KBM-7 (cell line): Measurements from ENCODE around the gene XXYLT1.
A peak's percentile ranks its signal among the peaks of the same experiment; 100 is the strongest.
"Not testable (repeated sequence)": the region's sequence is repeated elsewhere in the genome, so short reads cannot be mapped to it uniquely, and the experiment has no call there.

Source experiments
- DNase-seq: peaks from one replicate; pipeline ENCODE4 v3.0.0-alpha.2; 2015
- in situ Hi-C: fragments of 300-500 bp; cut with MboI; formaldehyde crosslinking; loops from 2 replicates; pipeline ENCODE4 v1.14.3; 2020; ENCODE audit warnings: low sequenced_read_pairs, low pct_unique_long_range_greater_than_20kb, mixed read lengths

The XXYLT1 gene

DNA sequence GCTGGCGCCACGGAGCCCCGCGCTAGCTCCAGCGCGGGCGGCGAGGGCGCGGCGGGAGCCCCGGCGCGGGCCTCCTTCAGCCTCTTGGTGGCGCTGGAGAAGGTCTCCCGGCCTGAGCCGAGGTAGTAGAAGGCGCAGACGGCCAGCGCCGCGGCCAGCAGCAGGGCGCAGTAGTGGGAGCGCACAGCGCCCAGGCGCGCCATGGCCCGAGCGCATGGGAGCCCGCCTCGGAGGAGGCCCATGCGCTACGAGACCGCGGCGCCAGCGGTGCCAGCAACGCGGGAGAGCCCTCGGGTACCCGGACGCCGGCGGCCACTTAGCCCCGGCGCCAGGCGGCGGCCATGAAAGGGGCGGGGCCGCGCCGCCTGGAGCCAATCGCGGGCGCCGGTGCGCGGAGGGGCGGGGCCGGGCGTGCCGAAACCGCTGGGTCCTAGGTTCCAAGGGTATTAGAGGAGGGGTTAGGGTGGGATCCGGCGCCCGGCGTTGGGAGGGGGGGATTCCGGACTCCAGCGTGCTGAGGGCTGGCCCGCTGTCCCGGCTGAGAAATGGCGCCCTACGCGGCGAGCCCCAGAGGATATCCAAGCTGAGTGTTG lies at the start of gene XXYLT1:
Gene XXYLT1, minus strand, starts transcription at position 343 of the 593 bp plus-strand sequence. Its CDS starts 101 bp downstream, at position 242.
- peak; percentile 91 for DNase-seq
- in situ Hi-C loops, result no loop called here

DNA sequence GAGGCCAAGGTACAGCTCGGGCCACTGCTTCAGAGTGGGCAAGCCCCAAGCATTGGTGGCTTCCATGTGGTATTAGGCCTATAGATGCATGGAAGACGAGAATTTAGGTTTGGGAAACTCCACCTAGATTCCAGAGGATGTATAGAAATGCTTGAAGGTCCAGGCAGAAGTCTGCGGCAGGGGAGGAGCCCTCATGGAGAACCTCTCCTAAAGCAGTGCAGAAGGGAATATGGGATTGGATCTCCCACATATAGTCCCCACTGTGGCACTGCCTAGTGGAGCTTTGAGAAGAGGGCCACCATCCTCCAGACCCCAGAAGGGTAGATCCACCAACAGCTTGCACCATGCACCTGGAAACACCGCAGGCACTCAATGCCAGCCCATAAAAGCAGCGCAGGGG lies 48.1 kb upstream of the XXYLT1 start:
- DNase-seq, result no peak
- in situ Hi-C loops, result no loop called here

- in situ Hi-C loops, result no loop called here
Measured at GRCh38 chr3:195312714-195313113, 41.8 kb upstream of the XXYLT1 start.

GRCh38 chr3:195307711-195308110 lies 36.8 kb upstream of the XXYLT1 start:
- DNase-seq, result no peak
- in situ Hi-C loops, result no loop called here

More at GRCh38 chr3:195312714-195313113, 41.8 kb upstream of the XXYLT1 start:
- DNase-seq, result no peak

DNA sequence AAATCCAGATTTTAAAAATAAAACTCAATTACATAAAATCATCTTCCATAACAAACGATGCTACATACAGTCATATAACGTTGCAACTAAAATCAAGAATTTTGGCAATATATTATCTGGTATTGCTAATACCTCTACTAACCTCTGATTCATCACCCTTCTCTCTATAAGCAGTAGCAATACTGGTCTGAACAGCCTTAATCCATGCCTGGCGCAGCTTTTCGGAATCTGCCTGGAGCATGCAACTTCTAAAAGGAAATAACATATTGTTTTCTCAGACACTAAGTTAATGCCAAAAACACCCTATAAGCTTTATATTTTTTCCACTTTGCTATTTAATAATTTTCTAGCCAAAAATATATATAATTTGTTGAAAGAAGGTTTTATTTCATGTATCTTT lies 35.4 kb upstream of the XXYLT1 start:
- in situ Hi-C loops, result no loop called here
- DNase-seq, result no peak

DNA sequence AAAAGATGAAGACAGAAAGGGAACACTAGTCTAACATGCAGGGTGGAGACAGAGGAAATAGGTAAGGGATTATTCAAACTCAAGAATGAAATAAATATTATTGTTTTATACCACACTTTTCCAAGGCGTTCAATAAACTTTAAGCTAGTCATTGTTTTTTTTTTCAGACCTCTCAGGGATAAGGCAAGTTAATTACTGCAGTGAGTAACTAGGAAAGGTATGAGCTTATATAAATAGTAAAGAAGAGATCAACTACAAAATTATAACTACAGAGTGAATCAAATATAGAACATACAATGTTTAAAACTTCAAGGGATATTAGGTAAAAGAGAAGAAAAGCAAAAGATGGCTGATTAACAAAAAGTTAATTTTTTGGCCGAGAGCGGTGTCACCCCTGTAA lies 31.5 kb upstream of the XXYLT1 start:
- DNase-seq, result no peak
- in situ Hi-C loops, result no loop called here

GRCh38 chr3:195297446-195297845 lies 26.5 kb upstream of the XXYLT1 start:
- no peak for DNase-seq
- in situ Hi-C loops, result no loop called here

DNA sequence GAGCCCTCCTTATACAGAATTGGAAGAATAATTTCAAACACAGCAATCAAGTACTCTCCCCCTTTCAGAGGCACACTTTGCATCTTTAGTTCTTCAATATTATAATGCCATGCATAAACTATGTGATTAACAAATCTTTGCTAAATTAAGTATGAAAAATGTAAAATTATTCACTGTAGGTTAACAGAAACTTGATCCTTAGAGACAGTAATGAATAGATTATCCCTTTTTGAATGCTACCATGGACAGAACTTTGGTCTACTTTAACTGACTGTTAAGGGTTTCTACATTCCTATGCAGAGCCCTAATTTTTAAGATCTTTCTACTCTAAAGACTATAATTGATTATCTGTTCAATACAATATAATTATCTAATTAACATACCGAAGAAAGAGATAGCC lies 25.7 kb upstream of the XXYLT1 start:
- no peak for DNase-seq
- in situ Hi-C loops, result no loop called here

GRCh38 chr3:195291121-195291520 lies 20.2 kb upstream of the XXYLT1 start:
- in situ Hi-C loops, result no loop called here
- DNase-seq, result no peak

GRCh38 chr3:195290643-195291042 lies 19.7 kb upstream of the XXYLT1 start:
- in situ Hi-C loops, DNase-seq: not testable (repeated sequence)

- DNase-seq, result no peak
- in situ Hi-C loops, result no loop called here
Measured at GRCh38 chr3:195286115-195286872, 15.3 kb upstream of the XXYLT1 start.

- in situ Hi-C loops, result no loop called here
- no peak for DNase-seq
Measured at GRCh38 chr3:195285372-195285771, 14.4 kb upstream of the XXYLT1 start.

- DNase-seq, result no peak
- in situ Hi-C loops, result no loop called here
Measured at GRCh38 chr3:195284842-195285241, 13.9 kb upstream of the XXYLT1 start.

GRCh38 chr3:195282961-195283360 lies 12.0 kb upstream of the XXYLT1 start:
- in situ Hi-C loops, result no loop called here
- no peak for DNase-seq

- DNase-seq, result no peak
- in situ Hi-C loops, result no loop called here
Measured at GRCh38 chr3:195274259-195274966, 3.5 kb upstream of the XXYLT1 start.

- peak; percentile 96 for DNase-seq
- in situ Hi-C loops, result no loop called here
Measured at GRCh38 chr3:195271410-195272243, 668 bp upstream of the XXYLT1 start.

DNA sequence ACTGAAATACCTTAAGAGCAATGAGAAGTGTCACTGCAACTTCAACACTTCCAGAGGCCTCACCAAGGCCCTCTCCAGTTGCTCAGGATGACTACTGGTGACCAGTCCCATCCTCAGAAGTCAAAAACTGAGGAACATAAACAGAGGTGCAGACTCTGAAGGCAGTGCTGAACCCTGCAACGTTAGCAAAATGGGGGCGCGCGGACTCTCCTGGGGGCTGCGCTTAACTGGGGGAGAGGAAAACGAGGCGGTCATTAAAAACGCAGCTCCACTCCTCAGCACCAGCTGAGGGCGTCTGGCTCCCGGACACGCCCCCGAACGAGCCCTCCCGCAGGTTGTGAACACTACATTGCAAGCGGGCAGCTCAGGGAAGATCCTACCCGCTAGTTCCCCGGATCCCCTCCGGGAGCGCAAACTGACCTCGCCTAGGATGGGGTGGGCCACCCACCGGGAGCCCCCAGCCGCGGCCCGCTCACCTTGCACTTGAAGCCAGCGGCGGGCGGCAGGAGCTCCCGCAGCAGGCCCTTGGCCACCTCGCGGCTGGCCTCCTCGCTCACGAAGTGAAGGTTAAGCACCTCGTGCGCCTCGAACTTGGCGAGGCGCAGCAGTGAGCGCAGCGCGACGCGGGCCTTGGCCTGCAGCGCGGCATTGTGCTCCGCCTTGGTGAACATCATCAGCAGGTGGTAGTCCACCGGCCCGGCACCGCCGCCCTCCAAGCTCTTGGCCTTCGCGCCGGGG lies 711 bp downstream of the XXYLT1 start:
- peak; percentile 75 for DNase-seq
- in situ Hi-C loops, result no loop called here

DNA sequence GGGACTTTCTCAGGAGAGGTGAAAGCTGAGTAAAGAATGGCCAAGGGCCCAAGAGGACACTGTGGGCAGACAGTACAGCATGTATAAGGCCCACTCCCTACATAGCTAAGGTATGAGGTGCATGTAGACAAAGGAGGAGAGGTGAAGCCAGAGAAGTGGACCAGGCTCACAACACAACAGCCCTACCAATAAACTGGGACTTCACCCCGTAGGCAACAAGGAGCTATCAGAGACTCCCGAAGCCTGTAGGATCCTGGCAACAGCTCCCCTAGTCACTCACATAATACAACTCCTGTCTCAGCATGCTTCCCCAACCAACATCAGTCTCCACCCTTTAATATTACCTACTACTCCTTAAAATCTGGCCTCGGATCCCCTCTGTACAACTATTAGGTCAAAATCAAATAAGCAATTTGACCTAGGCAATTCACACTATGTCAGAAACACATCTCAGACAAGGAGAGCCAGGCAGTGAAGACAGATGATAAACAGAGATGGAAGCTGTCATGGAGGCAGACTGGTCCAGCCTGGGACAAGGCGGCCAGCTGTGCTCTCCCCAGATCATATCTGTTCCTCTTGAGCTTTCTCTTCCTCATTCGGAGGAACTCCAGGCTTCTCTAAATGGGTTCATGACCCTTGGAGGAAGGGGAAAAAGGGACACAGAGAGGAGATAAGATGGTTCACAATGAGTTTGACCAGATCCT lies 1.4 kb downstream of the XXYLT1 start:
- in situ Hi-C loops, result no loop called here
- DNase-seq, result peak; percentile 54
